Measurements from ENCODE around the gene ZMYM2. TPM values are rescaled to one million over a fixed set of nuclear protein-coding genes. Genes with fewer than 3 reads are reported as not detected.

ZMYM2 gene
- polyA plus RNA-seq, 4 donors = 90.8 to 125 (median 118) TPM

- DNase-seq (ENCODE audit: low read depth in 4 of 4, low spot score in 3 of 4) = no peak
These were observed 84.8 kb downstream of the ZMYM2 start for GRCh38 chr13:20043207-20043925.

- DNase-seq (ENCODE audit: low read depth in 4 of 4, low spot score in 3 of 4) = no peak
These were observed 85.6 kb downstream of the ZMYM2 start for GRCh38 chr13:20044086-20044485.

GRCh38 chr13:20045950-20046548 lies 87.5 kb downstream of the ZMYM2 start:
- no peak for DNase-seq (ENCODE audit: low read depth in 4 of 4, low spot score in 3 of 4)

- DNase-seq (ENCODE audit: low read depth in 4 of 4, low spot score in 3 of 4) = no peak
These were observed 91.3 kb downstream of the ZMYM2 start for GRCh38 chr13:20049558-20050473.

GRCh38 chr13:20051366-20051765 lies 92.8 kb downstream of the ZMYM2 start:
- no peak for DNase-seq (ENCODE audit: low read depth in 4 of 4, low spot score in 3 of 4)

- no peak for DNase-seq (ENCODE audit: low read depth in 4 of 4, low spot score in 3 of 4)
These were observed 94.5 kb downstream of the ZMYM2 start for GRCh38 chr13:20053016-20053415.

- no peak for DNase-seq (ENCODE audit: low read depth in 4 of 4, low spot score in 3 of 4)
These were observed 95.4 kb downstream of the ZMYM2 start for GRCh38 chr13:20053891-20054290.

- no peak for DNase-seq (ENCODE audit: low read depth in 4 of 4, low spot score in 3 of 4)
These were observed 96.1 kb downstream of the ZMYM2 start for GRCh38 chr13:20054586-20054985.

- no peak for DNase-seq (ENCODE audit: low read depth in 4 of 4, low spot score in 3 of 4)
These were observed 98.7 kb downstream of the ZMYM2 start for GRCh38 chr13:20057214-20057613.

- no peak for DNase-seq (ENCODE audit: low read depth in 4 of 4, low spot score in 3 of 4)
These were observed 99.4 kb downstream of the ZMYM2 start for GRCh38 chr13:20057963-20058362.

- no peak for DNase-seq (ENCODE audit: low read depth in 4 of 4, low spot score in 3 of 4)
These were observed 99.9 kb downstream of the ZMYM2 start for GRCh38 chr13:20058476-20058875.

- no peak for DNase-seq (ENCODE audit: low read depth in 4 of 4, low spot score in 3 of 4)
These were observed 105.6 kb downstream of the ZMYM2 start for GRCh38 chr13:20064128-20064527.

- DNase-seq (ENCODE audit: low read depth in 4 of 4, low spot score in 3 of 4) = no peak
These were observed 107.0 kb downstream of the ZMYM2 start for GRCh38 chr13:20065516-20065915.

GRCh38 chr13:20069956-20070355 lies 111.4 kb downstream of the ZMYM2 start:
- no peak for DNase-seq (ENCODE audit: low read depth in 4 of 4, low spot score in 3 of 4)

GRCh38 chr13:20073775-20074174 lies 115.2 kb downstream of the ZMYM2 start:
- DNase-seq (ENCODE audit: low read depth in 4 of 4, low spot score in 3 of 4) = no peak

- no peak for DNase-seq (ENCODE audit: low read depth in 4 of 4, low spot score in 3 of 4)
These were observed 116.4 kb downstream of the ZMYM2 start for GRCh38 chr13:20074966-20075365.

GRCh38 chr13:20077086-20077485 lies 118.6 kb downstream of the ZMYM2 start:
- DNase-seq (ENCODE audit: low read depth in 4 of 4, low spot score in 3 of 4) = no peak

GRCh38 chr13:20080377-20081164 lies 122.0 kb downstream of the ZMYM2 start:
- DNase-seq (ENCODE audit: low read depth in 4 of 4, low spot score in 3 of 4) = no peak

- DNase-seq (ENCODE audit: low read depth in 4 of 4, low spot score in 3 of 4) = no peak
These were observed 131.8 kb downstream of the ZMYM2 start for GRCh38 chr13:20090349-20090748.

GRCh38 chr13:20093951-20094350 lies 135.4 kb downstream of the ZMYM2 start:
- DNase-seq (ENCODE audit: low read depth in 4 of 4, low spot score in 3 of 4) = no peak

- DNase-seq (ENCODE audit: low read depth in 4 of 4, low spot score in 3 of 4) = no peak
These were observed 140.8 kb downstream of the ZMYM2 start for GRCh38 chr13:20099319-20099718.
